GM12872 (cell line): Measurements from ENCODE around the gene FIGLA.

ENCODE experiments used
- CTCF ChIP-seq: IDR thresholded peaks from 3 replicates; pipeline ENCODE4 v1.5.1; 2011; ENCODE audit warnings: low read depth, mild to moderate bottlenecking, low read length, moderate library complexity; ENCODE audit not compliant: insufficient read depth

The FIGLA gene

GRCh38 chr2:70769450-70769849, 21.0 kb downstream of the FIGLA start:
- no peak for TF ChIP-seq CTCF

GRCh38 chr2:70768590-70769085, 21.8 kb downstream of the FIGLA start:
- no peak for TF ChIP-seq CTCF

- no peak for TF ChIP-seq CTCF
Observed at GRCh38 chr2:70767699-70768589, 22.5 kb downstream of the FIGLA start, which contains the start of gene ADD2. Gene ADD2 (minus strand): TSS chr2:70768200. CDS start chr2:70706408, 61,792 bp downstream.

- TF ChIP-seq CTCF, result no peak
Observed at GRCh38 chr2:70767079-70767698, 23.3 kb downstream of the FIGLA start.

- no peak for TF ChIP-seq CTCF
Observed at GRCh38 chr2:70766357-70767078, 23.9 kb downstream of the FIGLA start.

- TF ChIP-seq CTCF, result no peak
Observed at GRCh38 chr2:70765507-70765906, 24.9 kb downstream of the FIGLA start.

GRCh38 chr2:70759446-70759845, 31.0 kb downstream of the FIGLA start:
- TF ChIP-seq CTCF, result no peak
